ENCODE data around the gene MARK1. TPM values are rescaled to one million over a fixed set of nuclear protein-coding genes. Genes with fewer than 3 reads are reported as not detected.
A peak's percentile ranks its signal among the peaks of the same experiment; 100 is the strongest.

Gene MARK1
- polyA plus RNA-seq, 3 donors from 2014 or later: not detected

- H3K27me3 Mint-ChIP-seq (ENCODE audit: low read depth in 3 of 3): peaks cover 2 to 9% (median 3%) of the 10 kb centered on the region in 3 donors
- H3K9me3 Mint-ChIP-seq: peaks cover 0 to 5% (median 0%) of the 10 kb centered on the region in 6 donors
- H3K4me3 Mint-ChIP-seq: no peak overlapping the region
- no peaks in the 10 kb centered on the region for H3K4me1 Mint-ChIP-seq
- no peak for DNase-seq
- H3K27ac Mint-ChIP-seq: no peak overlapping the region
- H3K36me3 Mint-ChIP-seq: no peaks in the 10 kb centered on the region
Measured at GRCh38 chr1:220513834-220514233, 14.1 kb upstream of the MARK1 start.

GRCh38 chr1:220514256-220514655 lies 13.7 kb upstream of the MARK1 start:
- H3K4me1 Mint-ChIP-seq: no peaks in the 10 kb centered on the region
- H3K9me3 Mint-ChIP-seq: peaks cover 0 to 5% (median 0%) of the 10 kb centered on the region in 6 donors
- H3K27me3 Mint-ChIP-seq (ENCODE audit: low read depth in 3 of 3): peaks cover 2 to 9% (median 3%) of the 10 kb centered on the region in 3 donors
- H3K27ac Mint-ChIP-seq: no peak overlapping the region
- H3K36me3 Mint-ChIP-seq: no peaks in the 10 kb centered on the region
- H3K4me3 Mint-ChIP-seq: no peak overlapping the region
- no peak for DNase-seq

- no peak for DNase-seq
- H3K4me3 Mint-ChIP-seq: no peak overlapping the region
- no peak overlapping the region for H3K27ac Mint-ChIP-seq
- no peaks in the 10 kb centered on the region for H3K4me1 Mint-ChIP-seq
- H3K9me3 Mint-ChIP-seq: peaks cover 0 to 5% (median 0%) of the 10 kb centered on the region in 6 donors
- no peaks in the 10 kb centered on the region for H3K36me3 Mint-ChIP-seq
- peaks cover 2 to 9% (median 5%) of the 10 kb centered on the region in 3 donors for H3K27me3 Mint-ChIP-seq (ENCODE audit: low read depth in 3 of 3)
Measured at GRCh38 chr1:220516014-220516721, 11.8 kb upstream of the MARK1 start.

- no peak for DNase-seq
- Mint-ChIP-seq H3K4me1 (no peaks in the 10 kb centered on the region), H3K9me3 (peaks cover 0 to 5% (median 0%) of the 10 kb centered on the region in 6 donors), H3K27ac (no peak overlapping the region), H3K4me3 (no peak overlapping the region), H3K36me3 (no peaks in the 10 kb centered on the region), H3K27me3 (ENCODE audit: low read depth in 3 of 3) (peaks cover 2 to 9% (median 3%) of the 10 kb centered on the region in 3 donors)
Measured at GRCh38 chr1:220516722-220517042, 11.3 kb upstream of the MARK1 start.

GRCh38 chr1:220521778-220522177 lies 6.2 kb upstream of the MARK1 start:
- no peak overlapping the region for H3K27ac Mint-ChIP-seq
- peaks cover 0 to 23% (median 0%) of the 10 kb centered on the region in 6 donors for H3K9me3 Mint-ChIP-seq
- no peaks in the 10 kb centered on the region for H3K36me3 Mint-ChIP-seq
- H3K4me1 Mint-ChIP-seq: peaks cover 0 to under 1% of the 10 kb centered on the region in 2 donors
- no peak overlapping the region for H3K4me3 Mint-ChIP-seq
- peaks cover 5 to 21% (median 12%) of the 10 kb centered on the region in 3 donors for H3K27me3 Mint-ChIP-seq (ENCODE audit: low read depth in 3 of 3)
- DNase-seq: no peak

GRCh38 chr1:220526294-220526693 lies 1.6 kb upstream of the MARK1 start:
- no peak for DNase-seq
- H3K9me3 Mint-ChIP-seq: peaks cover 0 to 22% (median 3%) of the 10 kb centered on the region in 6 donors
- H3K4me3 Mint-ChIP-seq: no peak overlapping the region
- H3K36me3 Mint-ChIP-seq: peaks cover 4 to 5% (median 4%) of the 10 kb centered on the region in 3 donors
- H3K27ac Mint-ChIP-seq: no peak overlapping the region
- H3K4me1 Mint-ChIP-seq: peaks cover 13 to 20% of the 10 kb centered on the region in 2 donors
- peaks cover 13 to 27% (median 26%) of the 10 kb centered on the region in 3 donors for H3K27me3 Mint-ChIP-seq (ENCODE audit: low read depth in 3 of 3)

- Mint-ChIP-seq H3K27ac (no peak overlapping the region), H3K27me3 (ENCODE audit: low read depth in 3 of 3) (peaks cover 13 to 29% (median 26%) of the 10 kb centered on the region in 3 donors), H3K9me3 (peaks cover 0 to 22% (median 3%) of the 10 kb centered on the region in 6 donors), H3K4me3 (peak overlapping the region; percentile 53 to 85 (median 79)), H3K4me1 (peaks cover 13 to 20% of the 10 kb centered on the region in 2 donors), H3K36me3 (peaks cover 4 to 5% (median 4%) of the 10 kb centered on the region in 3 donors)
- no peak for DNase-seq
Measured at GRCh38 chr1:220527279-220527907, 543 bp upstream of the MARK1 start.

- peaks cover 13 to 26% (median 25%) of the 10 kb centered on the region in 3 donors for H3K27me3 Mint-ChIP-seq (ENCODE audit: low read depth in 3 of 3)
- H3K27ac Mint-ChIP-seq: no peak overlapping the region
- peaks cover 0 to 25% (median 5%) of the 10 kb centered on the region in 6 donors for H3K9me3 Mint-ChIP-seq
- peaks cover 4 to 5% (median 4%) of the 10 kb centered on the region in 3 donors for H3K36me3 Mint-ChIP-seq
- peaks cover 13 to 20% of the 10 kb centered on the region in 2 donors for H3K4me1 Mint-ChIP-seq
- no peak for DNase-seq
- peak overlapping the region; percentile 19 to 49 (median 45) for H3K4me3 Mint-ChIP-seq
Measured at GRCh38 chr1:220528679-220529501, 954 bp downstream of the MARK1 start.

- DNase-seq: no peak
- Mint-ChIP-seq H3K27ac (no peak overlapping the region), H3K4me1 (peaks cover 13 to 20% of the 10 kb centered on the region in 2 donors), H3K27me3 (ENCODE audit: low read depth in 3 of 3) (peaks cover 12 to 26% (median 24%) of the 10 kb centered on the region in 3 donors), H3K9me3 (peaks cover 0 to 26% (median 7%) of the 10 kb centered on the region in 6 donors), H3K36me3 (peaks cover 4 to 5% (median 4%) of the 10 kb centered on the region in 3 donors), H3K4me3 (peak overlapping the region; percentile 15 to 49 (median 45))
Measured at GRCh38 chr1:220529521-220530020, 1.6 kb downstream of the MARK1 start.

- no peak overlapping the region for H3K27ac Mint-ChIP-seq
- H3K4me1 Mint-ChIP-seq: peaks cover 3 to 8% of the 10 kb centered on the region in 2 donors
- H3K9me3 Mint-ChIP-seq: peaks cover 4 to 22% (median 6%) of the 10 kb centered on the region in 6 donors
Measured at GRCh38 chr1:220533504-220534109, 5.7 kb downstream of the MARK1 start.

GRCh38 chr1:220544901-220545303 lies 17.0 kb downstream of the MARK1 start:
- Mint-ChIP-seq H3K9me3 (peaks cover 0 to 9% (median 4%) of the 10 kb centered on the region in 6 donors), H3K36me3 (no peaks in the 10 kb centered on the region), H3K4me1 (no peaks in the 10 kb centered on the region), H3K27ac (no peak overlapping the region), H3K4me3 (no peak overlapping the region), H3K27me3 (ENCODE audit: low read depth in 3 of 3) (peaks cover 2 to 4% (median 4%) of the 10 kb centered on the region in 3 donors)
- DNase-seq: no peak

More at GRCh38 chr1:220533504-220534109, 5.7 kb downstream of the MARK1 start:
- Mint-ChIP-seq H3K4me3 (no peak overlapping the region), H3K27me3 (ENCODE audit: low read depth in 3 of 3) (peaks cover 5 to 12% (median 11%) of the 10 kb centered on the region in 3 donors), H3K36me3 (peaks cover 0 to 4% (median 0%) of the 10 kb centered on the region in 3 donors)
- DNase-seq: no peak

- Mint-ChIP-seq H3K27me3 (ENCODE audit: low read depth in 3 of 3) (peaks cover 0 to 4% (median 2%) of the 10 kb centered on the region in 3 donors), H3K4me3 (no peak overlapping the region), H3K27ac (no peak overlapping the region), H3K4me1 (no peaks in the 10 kb centered on the region), H3K9me3 (peaks cover 0 to 2% (median 0%) of the 10 kb centered on the region in 6 donors), H3K36me3 (no peaks in the 10 kb centered on the region)
- DNase-seq: no peak
Measured at GRCh38 chr1:220550811-220551399, 23.0 kb downstream of the MARK1 start.

GRCh38 chr1:220551718-220552117 lies 23.8 kb downstream of the MARK1 start:
- Mint-ChIP-seq H3K9me3 (peaks cover 0 to 2% (median 0%) of the 10 kb centered on the region in 6 donors), H3K36me3 (no peaks in the 10 kb centered on the region), H3K27ac (no peak overlapping the region), H3K4me3 (no peak overlapping the region), H3K27me3 (ENCODE audit: low read depth in 3 of 3) (peaks cover 0 to 4% (median 2%) of the 10 kb centered on the region in 3 donors), H3K4me1 (no peaks in the 10 kb centered on the region)
- DNase-seq: no peak

Measured in immature natural killer cell (primary cell).